HUES48 (cell line): ENCODE measurements around the gene MAP3K9.

Experiments
- H3K27ac ChIP-seq: one replicate; pipeline ENCODE4 v1.7.0; 2013; ENCODE audit warnings: low read depth, low read length, inconsistent platforms
- H3K27me3 ChIP-seq: 2 replicates; pipeline ENCODE4 v1.6.1; 2013; ENCODE audit warnings: mild to moderate bottlenecking, low read length; ENCODE audit not compliant: control insufficient read depth, insufficient read depth
- H3K36me3 ChIP-seq: 2 replicates; pipeline ENCODE4 v1.6.1; 2013; ENCODE audit warnings: low read length; ENCODE audit not compliant: control insufficient read depth, insufficient read depth
- H3K4me1 ChIP-seq: 2 replicates; pipeline ENCODE4 v1.6.1; 2013; ENCODE audit warnings: mild to moderate bottlenecking, low read length; ENCODE audit not compliant: control insufficient read depth, insufficient read depth
- H3K4me3 ChIP-seq: 2 replicates; pipeline ENCODE4 v1.5.1; 2013; ENCODE audit warnings: mild to moderate bottlenecking, low read depth, low read length
- H3K9ac ChIP-seq: 2 replicates; pipeline ENCODE4 v1.6.1; 2013; ENCODE audit warnings: mild to moderate bottlenecking, low read depth, low read length, moderate library complexity
- H3K9me3 ChIP-seq: 2 replicates; pipeline ENCODE4 v1.6.1; 2013; ENCODE audit warnings: low read length; ENCODE audit not compliant: control insufficient read depth, insufficient read depth

Gene MAP3K9

DNA sequence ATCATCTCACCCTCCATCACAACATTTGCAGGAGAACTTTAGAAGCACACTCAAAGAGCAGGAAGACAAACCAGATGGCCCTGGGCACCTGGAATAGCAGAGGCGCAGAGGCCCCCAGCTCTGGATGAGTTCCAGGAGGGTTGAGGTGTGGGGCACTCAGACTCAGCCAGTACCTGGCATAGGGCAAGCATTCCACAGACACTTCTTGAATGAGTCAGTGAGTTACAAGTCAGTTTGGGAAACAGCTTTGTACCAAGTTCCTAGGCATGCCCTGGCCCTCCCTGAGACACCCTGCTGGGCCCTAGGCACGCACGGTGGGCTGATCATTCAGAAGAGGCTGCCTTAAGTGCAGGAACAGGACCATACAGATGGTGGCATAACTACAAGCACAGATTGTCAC, 54.3 kb downstream of the MAP3K9 start:
- Histone ChIP-seq H3K36me3 (peaks cover 32% of the 10 kb centered on the region), H3K27ac (no peak overlapping the region), H3K9ac (no peak overlapping the region), H3K9me3 (no peaks in the 10 kb centered on the region), H3K4me3 (no peak overlapping the region), H3K27me3 (no peaks in the 10 kb centered on the region), H3K4me1 (no peaks in the 10 kb centered on the region)

- no peaks in the 10 kb centered on the region for H3K9me3 ChIP-seq
- no peak overlapping the region for H3K9ac ChIP-seq
- H3K27ac ChIP-seq: no peak overlapping the region
- peaks cover 44% of the 10 kb centered on the region for H3K36me3 ChIP-seq
- no peak overlapping the region for H3K4me3 ChIP-seq
- no peaks in the 10 kb centered on the region for H3K4me1 ChIP-seq
- H3K27me3 ChIP-seq: no peaks in the 10 kb centered on the region
Measured at GRCh38 chr14:70753518-70753953, 55.8 kb downstream of the MAP3K9 start.

GRCh38 chr14:70748422-70748821, 60.9 kb downstream of the MAP3K9 start:
- H3K9me3 ChIP-seq: no peaks in the 10 kb centered on the region
- peaks cover 54% of the 10 kb centered on the region for H3K36me3 ChIP-seq
- no peak overlapping the region for H3K9ac ChIP-seq
- H3K4me3 ChIP-seq: no peak overlapping the region
- H3K27ac ChIP-seq: no peak overlapping the region
- no peaks in the 10 kb centered on the region for H3K4me1 ChIP-seq
- H3K27me3 ChIP-seq: no peaks in the 10 kb centered on the region

GRCh38 chr14:70744641-70745040, 64.7 kb downstream of the MAP3K9 start:
- H3K36me3 ChIP-seq: peaks cover 65% of the 10 kb centered on the region
- H3K27me3 ChIP-seq: no peaks in the 10 kb centered on the region
- H3K4me3 ChIP-seq: no peak overlapping the region
- no peak overlapping the region for H3K27ac ChIP-seq
- no peaks in the 10 kb centered on the region for H3K9me3 ChIP-seq
- no peak overlapping the region for H3K9ac ChIP-seq
- no peaks in the 10 kb centered on the region for H3K4me1 ChIP-seq

DNA sequence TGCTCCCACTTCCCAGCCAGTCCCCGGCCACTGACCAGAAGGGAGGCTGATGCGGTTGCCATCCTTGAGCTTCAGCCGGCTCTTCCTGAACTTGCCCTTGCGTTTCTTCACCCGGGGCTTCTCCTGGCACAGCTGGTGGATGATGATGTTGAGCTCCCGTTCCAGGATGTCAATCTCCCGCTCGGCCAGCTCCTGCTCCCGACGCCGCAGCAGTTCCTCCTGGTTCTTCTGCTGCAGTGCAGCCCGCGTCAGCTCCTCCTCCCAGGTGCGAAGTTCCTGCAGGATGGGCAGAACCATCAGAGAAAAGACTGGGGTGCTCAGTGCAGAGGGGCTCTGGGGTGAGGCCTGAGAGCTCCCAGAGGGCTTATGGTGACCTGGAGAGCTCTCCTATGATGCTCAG, 67.0 kb downstream of the MAP3K9 start:
- H3K27ac ChIP-seq: no peak overlapping the region
- H3K9ac ChIP-seq: no peak overlapping the region
- H3K4me1 ChIP-seq: no peaks in the 10 kb centered on the region
- no peak overlapping the region for H3K4me3 ChIP-seq
- H3K27me3 ChIP-seq: no peaks in the 10 kb centered on the region
- no peaks in the 10 kb centered on the region for H3K9me3 ChIP-seq
- H3K36me3 ChIP-seq: peaks cover 66% of the 10 kb centered on the region

GRCh38 chr14:70741482-70741881, 67.8 kb downstream of the MAP3K9 start:
- H3K36me3 ChIP-seq: peaks cover 66% of the 10 kb centered on the region
- H3K9ac ChIP-seq: no peak overlapping the region
- H3K27me3 ChIP-seq: no peaks in the 10 kb centered on the region
- no peaks in the 10 kb centered on the region for H3K4me1 ChIP-seq
- no peak overlapping the region for H3K27ac ChIP-seq
- no peaks in the 10 kb centered on the region for H3K9me3 ChIP-seq
- no peak overlapping the region for H3K4me3 ChIP-seq

- Histone ChIP-seq H3K27ac (no peak overlapping the region), H3K27me3 (no peaks in the 10 kb centered on the region), H3K4me3 (no peak overlapping the region), H3K36me3 (peaks cover 95% of the 10 kb centered on the region), H3K9me3 (no peaks in the 10 kb centered on the region), H3K9ac (no peak overlapping the region), H3K4me1 (no peaks in the 10 kb centered on the region)
Measured at GRCh38 chr14:70735043-70735442, 74.3 kb downstream of the MAP3K9 start.

DNA sequence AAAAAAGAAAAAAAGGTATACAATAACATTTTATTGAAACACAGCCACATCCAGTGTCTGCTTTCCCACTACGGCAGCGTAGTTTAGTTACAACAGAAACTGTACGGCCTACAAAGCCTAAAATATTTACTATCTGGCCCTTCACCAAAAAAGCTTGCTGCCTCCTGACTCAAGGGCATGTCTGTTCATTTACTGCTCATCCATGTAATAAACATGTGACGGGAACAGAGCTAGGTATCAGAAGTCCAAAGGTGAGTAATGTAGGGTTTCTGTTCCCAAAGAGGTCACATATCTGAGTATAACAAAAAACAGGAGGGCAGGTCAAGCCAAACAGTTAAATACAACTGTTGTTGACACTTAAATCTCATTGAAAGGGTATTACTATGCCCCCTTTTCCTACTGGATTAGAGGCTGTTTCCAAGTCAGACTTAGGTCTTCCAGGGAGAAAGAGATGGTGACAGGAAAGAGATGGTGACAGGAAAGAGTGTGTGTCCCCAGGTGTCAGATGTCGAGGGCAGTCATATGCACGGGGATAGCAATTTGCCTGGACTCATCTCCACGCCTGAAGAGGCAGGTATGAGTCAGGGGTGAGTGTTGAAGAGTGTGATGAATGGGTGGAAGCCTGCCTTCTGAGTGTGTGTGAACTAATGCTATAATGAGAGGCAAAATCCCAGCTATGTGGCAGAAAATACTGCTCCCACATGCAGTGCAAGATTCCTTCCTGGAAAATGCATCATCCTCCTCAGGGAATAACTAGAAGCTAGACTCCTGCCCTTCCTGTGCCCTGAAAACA, 77.7 kb downstream of the MAP3K9 start:
- Histone ChIP-seq H3K9ac (no peak overlapping the region), H3K27me3 (no peaks in the 10 kb centered on the region), H3K4me1 (no peaks in the 10 kb centered on the region), H3K4me3 (no peak overlapping the region), H3K27ac (no peak overlapping the region), H3K9me3 (no peaks in the 10 kb centered on the region), H3K36me3 (peaks cover 86% of the 10 kb centered on the region)

- Histone ChIP-seq H3K36me3 (peaks cover 73% of the 10 kb centered on the region), H3K4me3 (no peak overlapping the region), H3K4me1 (no peaks in the 10 kb centered on the region), H3K9me3 (no peaks in the 10 kb centered on the region), H3K27me3 (no peaks in the 10 kb centered on the region), H3K9ac (no peak overlapping the region), H3K27ac (no peak overlapping the region)
Measured at GRCh38 chr14:70730393-70730792, 78.9 kb downstream of the MAP3K9 start.

DNA sequence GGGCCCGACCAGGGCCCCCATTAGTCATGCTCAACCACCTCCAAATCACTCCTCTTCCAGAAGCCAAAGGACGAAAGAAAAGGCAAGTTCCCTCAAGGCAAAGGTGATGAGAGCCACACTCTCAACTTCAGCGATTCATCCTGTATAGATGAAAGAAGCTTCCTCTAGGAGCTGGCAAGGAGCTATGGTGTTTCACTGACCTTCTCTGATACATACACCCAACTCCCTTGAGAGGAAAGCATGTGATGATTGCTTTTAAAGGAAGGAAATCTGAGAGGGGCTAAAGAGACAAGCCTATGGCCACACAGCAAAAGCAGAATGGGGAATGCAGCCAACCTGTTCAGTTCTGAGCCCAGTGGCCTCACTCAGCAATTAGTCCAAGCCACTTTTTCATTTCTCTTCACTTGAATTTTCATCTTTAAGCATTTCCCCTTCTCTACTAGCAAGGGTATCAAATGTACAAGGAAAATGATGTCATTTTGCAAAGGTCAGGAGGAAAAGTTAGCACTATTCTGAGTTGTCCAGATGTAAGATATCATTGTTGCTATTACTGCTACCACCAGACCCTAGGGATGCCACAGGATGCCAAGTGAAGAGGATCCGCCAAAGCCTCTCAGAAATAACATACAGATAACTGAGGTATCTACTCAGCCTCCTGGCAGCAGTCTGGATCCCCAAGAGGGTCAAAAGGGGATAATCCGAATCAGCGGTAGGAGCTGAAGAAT, 82.5 kb downstream of the MAP3K9 start:
- H3K36me3 ChIP-seq: peaks cover 39% of the 10 kb centered on the region
- H3K4me3 ChIP-seq: no peak overlapping the region
- no peak overlapping the region for H3K27ac ChIP-seq
- H3K9ac ChIP-seq: no peak overlapping the region
- no peaks in the 10 kb centered on the region for H3K27me3 ChIP-seq
- no peaks in the 10 kb centered on the region for H3K4me1 ChIP-seq
- no peaks in the 10 kb centered on the region for H3K9me3 ChIP-seq

GRCh38 chr14:70724944-70725343, 84.4 kb downstream of the MAP3K9 start:
- Histone ChIP-seq H3K9me3 (no peaks in the 10 kb centered on the region), H3K9ac (no peak overlapping the region), H3K27me3 (no peaks in the 10 kb centered on the region), H3K4me3 (no peak overlapping the region), H3K4me1 (no peaks in the 10 kb centered on the region), H3K27ac (no peak overlapping the region), H3K36me3 (peaks cover 21% of the 10 kb centered on the region)
